Esophagus squamous epithelium (tissue), 5 donors: ENCODE data around the gene HMG20A. TPM values are rescaled to one million over a fixed set of nuclear protein-coding genes. Genes with fewer than 3 reads are reported as not detected.

Experiments
- DNase-seq: peaks from one replicate; lab custom pipeline; 2025; lab: John Stamatoyannopoulos, UW
- H3K27ac ChIP-seq, 4 donors: fragments of 200-600 bp; sonication (generic); one replicate each; pipeline ENCODE4 v1.5.1; 2016 to 2019; ENCODE audit warnings: mild to moderate bottlenecking in 1 of 4
- H3K27me3 ChIP-seq, 4 donors: fragments of 200-600 bp; sonication (generic); 1 replicate in 3 of 4; 2 replicates in 1 of 4; pipeline versions ENCODE4 v1.5.1 to v1.6.0; 2017 to 2021; ENCODE audit warnings: antibody characterized with exemption in 1 of 4
- H3K36me3 ChIP-seq, 3 donors: fragments of 200-600 bp; sonication (generic); one replicate each; pipeline ENCODE4 v1.5.1; 2016 to 2019
- H3K4me1 ChIP-seq, 3 donors: fragments of 200-600 bp; sonication (generic); one replicate each; pipeline ENCODE4 v1.5.1; 2017 to 2019
- H3K4me3 ChIP-seq, 4 donors: fragments of 200-600 bp; sonication (generic); 1 replicate in 3 of 4; 2 replicates in 1 of 4; pipeline ENCODE4 v1.5.1; 2016 to 2019; ENCODE audit warnings: mild to moderate bottlenecking in 2 of 4, moderate library complexity in 1 of 4
- H3K9me3 ChIP-seq, 3 donors: fragments of 200-600 bp; sonication (generic); one replicate each; pipeline ENCODE4 v1.5.1; 2016 to 2019
- CTCF ChIP-seq, 6 experiments: fragments of 450-650 bp in 4 of 6; fragments of 200-600 bp in 2 of 6; sonication (generic) in 2 of 6; IDR thresholded peaks; one replicate each; pipeline ENCODE4 v1.5.1; 2016 to 2019; ENCODE audit warnings: antibody characterized with exemption in 6 of 6, mild to moderate bottlenecking in 4 of 6, moderate library complexity in 4 of 6
- POLR2A ChIP-seq, 4 donors: fragments of 450-650 bp; IDR thresholded peaks; one replicate each; pipeline ENCODE4 v1.6.1; 2017; ENCODE audit warnings: antibody characterized with exemption in 4 of 4, mild to moderate bottlenecking in 4 of 4, moderate library complexity in 3 of 4
- WGBS, 2 donors: methylation state at CpG; one replicate each; pipeline ENCODE4 v1.1.5; 2018; 5-methylcytosine and 5-hydroxymethylcytosine counted together
- intact Hi-C: fragments of 100-400 bp; cut with DNase I; formaldehyde crosslinking; loops from one replicate; pipeline ENCODE4 v1.15.0; 2022
- total RNA-seq, 4 donors: library from RNA; depleted of rRNA; stranded (reverse); fragments of >200 nt; gene quantifications; one replicate each; pipeline ENCODE4 v1.1.0, GENCODE V29; 2016
- donor health status: DM: yes; HTN: yes; CAD: no.

The HMG20A gene
- total RNA-seq, 4 donors from 2014 or later, result 7.9 to 22.7 (median 12.9) TPM

DNA sequence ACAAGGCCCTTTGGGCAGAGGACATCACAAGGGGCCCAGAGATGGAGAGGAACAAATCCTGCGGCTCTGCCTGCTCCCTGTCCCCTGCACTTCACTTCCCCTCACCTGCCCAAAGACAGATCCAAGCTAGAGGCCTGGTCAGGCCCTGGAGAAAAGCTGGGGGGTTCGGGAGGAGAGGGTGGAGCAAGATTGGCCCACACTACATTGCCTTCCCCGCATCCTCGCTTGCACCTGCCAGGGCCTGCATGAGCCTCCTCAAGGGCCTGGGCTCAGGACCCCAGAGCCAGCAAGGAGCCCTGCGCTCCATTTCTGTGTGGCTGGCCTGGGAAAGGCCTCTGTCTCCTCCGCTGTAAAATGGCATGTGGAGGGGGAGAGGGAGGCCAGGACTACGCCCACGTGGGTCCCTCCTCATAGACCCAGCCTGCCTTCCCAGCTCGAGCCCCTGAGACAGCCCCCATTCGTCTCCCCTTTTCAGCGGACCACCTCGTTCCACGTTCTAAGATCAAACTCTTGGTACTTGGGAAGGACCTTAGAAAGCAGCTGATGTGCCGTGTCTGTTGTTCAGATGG lies 106.0 kb downstream of the HMG20A start:
- TF ChIP-seq CTCF (IDR thresholded peaks at IDR 0.05) (no peak), POLR2A (IDR thresholded peaks at IDR 0.05) (no peak)
- H3K9me3 ChIP-seq, result no peaks in the 10 kb centered on the region
- no peaks in the 10 kb centered on the region for H3K36me3 ChIP-seq
- peaks cover 0 to 3% (median 0%) of the 10 kb centered on the region in 4 donors for H3K27me3 ChIP-seq
- no peak overlapping the region for H3K4me3 ChIP-seq
- H3K27ac ChIP-seq, result peak overlapping the region in 2 of 4 donors; percentile 25 to 39
- peaks cover 6 to 26% (median 13%) of the 10 kb centered on the region in 3 donors for H3K4me1 ChIP-seq
- intact Hi-C loops, result no loop called here
- 80 to 90% methylated on average over 12 to 13 of the region's 14 CpGs for WGBS, 2 donors
- no peak for DNase-seq

DNA sequence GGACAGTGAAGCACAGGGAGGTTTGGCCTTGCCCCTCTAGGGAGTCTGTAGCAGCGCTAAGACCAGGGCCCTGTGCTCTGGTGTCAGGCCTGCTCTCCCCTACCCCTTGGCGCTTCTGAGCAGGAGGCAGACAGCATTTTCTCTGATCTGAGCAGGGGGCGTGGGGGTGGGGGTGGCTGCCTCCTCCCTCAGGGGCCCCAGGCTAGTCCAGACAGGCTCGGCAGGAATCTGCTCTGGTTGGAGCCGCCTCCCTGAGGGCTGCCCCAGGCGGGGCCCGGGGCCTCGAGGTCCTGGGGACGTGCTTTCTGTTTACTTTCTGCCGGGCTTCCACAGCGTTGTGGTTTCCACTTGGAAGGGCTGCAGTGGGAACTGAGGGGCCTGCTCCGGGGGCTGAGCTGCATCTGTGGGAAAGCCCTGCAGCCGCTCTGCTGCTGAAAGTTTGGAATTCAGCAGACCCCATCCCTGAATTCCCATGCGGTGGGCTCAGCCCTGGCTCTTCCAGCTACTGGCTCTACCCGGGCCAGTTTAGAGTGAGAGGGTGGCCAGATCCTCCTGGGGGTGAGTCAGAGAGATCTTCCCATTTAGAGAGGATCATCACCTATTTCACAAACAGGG lies 106.6 kb downstream of the HMG20A start:
- H3K27ac ChIP-seq, result peak overlapping the region in 3 of 4 donors; percentile 16 to 39 (median 25)
- H3K36me3 ChIP-seq, result no peaks in the 10 kb centered on the region
- peaks cover 0 to 9% (median 0%) of the 10 kb centered on the region in 4 donors for H3K27me3 ChIP-seq
- H3K4me1 ChIP-seq, result peaks cover 6 to 26% (median 13%) of the 10 kb centered on the region in 3 donors
- no peaks in the 10 kb centered on the region for H3K9me3 ChIP-seq
- WGBS, 2 donors, result 60% methylated on average over 1 of the region's 15 CpGs; no CpG with 5 or more reads in 1 of the 2 donors
- intact Hi-C loops, result no loop called here
- TF ChIP-seq CTCF (IDR thresholded peaks at IDR 0.05) (no peak), POLR2A (IDR thresholded peaks at IDR 0.05) (no peak)
- H3K4me3 ChIP-seq, result no peak overlapping the region
- DNase-seq, result no peak

DNA sequence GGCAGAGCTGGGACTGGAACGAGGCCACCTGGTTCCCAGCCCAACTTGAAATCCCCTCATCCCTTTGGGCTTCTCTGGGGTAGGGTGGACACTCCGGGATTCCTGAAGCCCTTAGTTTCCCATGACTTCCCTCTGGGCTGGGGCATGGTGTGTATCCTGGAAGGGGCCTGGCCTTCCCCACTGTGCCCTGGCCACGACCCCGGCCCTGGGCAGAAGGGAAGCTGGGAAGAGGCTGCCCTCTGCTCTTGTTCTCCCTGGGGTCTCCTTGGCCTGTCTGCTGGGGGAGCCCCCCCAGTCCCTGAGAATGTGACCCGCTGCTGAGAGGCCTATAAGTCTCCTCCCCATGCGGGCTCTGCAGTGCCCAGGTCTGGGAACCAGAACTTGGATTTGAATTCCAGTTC lies 107.1 kb downstream of the HMG20A start:
- TF ChIP-seq POLR2A (IDR thresholded peaks at IDR 0.05) (no peak), CTCF (IDR thresholded peaks at IDR 0.05) (no peak)
- Histone ChIP-seq H3K4me3 (no peak overlapping the region), H3K27me3 (peaks cover 0 to 11% (median 0%) of the 10 kb centered on the region in 4 donors), H3K36me3 (no peaks in the 10 kb centered on the region), H3K4me1 (peaks cover 6 to 26% (median 13%) of the 10 kb centered on the region in 3 donors), H3K27ac (peak overlapping the region in 2 of 4 donors; percentile 39 to 47), H3K9me3 (no peaks in the 10 kb centered on the region)
- WGBS, 2 donors, result 29 to 80% methylated on average over 1 of the region's 6 CpGs
- intact Hi-C loops, result no loop called here
- no peak for DNase-seq

- no peaks in the 10 kb centered on the region for H3K36me3 ChIP-seq
- peaks cover 0 to 16% (median 0%) of the 10 kb centered on the region in 4 donors for H3K27me3 ChIP-seq
- TF ChIP-seq POLR2A (IDR thresholded peaks at IDR 0.05) (no peak), CTCF (IDR thresholded peaks at IDR 0.05) (no peak)
- H3K4me3 ChIP-seq, result no peak overlapping the region
- H3K4me1 ChIP-seq, result peaks cover 6 to 26% (median 13%) of the 10 kb centered on the region in 3 donors
- DNase-seq, result no peak
- H3K27ac ChIP-seq, result peak overlapping the region in 2 of 4 donors; percentile 13 to 26
- intact Hi-C loops, result no loop called here
- 84 to 91% methylated on average over 6 to 11 of the region's 12 CpGs for WGBS, 2 donors
- no peaks in the 10 kb centered on the region for H3K9me3 ChIP-seq
Observed at GRCh38 chr15:77528290-77528967, 107.7 kb downstream of the HMG20A start.

DNA sequence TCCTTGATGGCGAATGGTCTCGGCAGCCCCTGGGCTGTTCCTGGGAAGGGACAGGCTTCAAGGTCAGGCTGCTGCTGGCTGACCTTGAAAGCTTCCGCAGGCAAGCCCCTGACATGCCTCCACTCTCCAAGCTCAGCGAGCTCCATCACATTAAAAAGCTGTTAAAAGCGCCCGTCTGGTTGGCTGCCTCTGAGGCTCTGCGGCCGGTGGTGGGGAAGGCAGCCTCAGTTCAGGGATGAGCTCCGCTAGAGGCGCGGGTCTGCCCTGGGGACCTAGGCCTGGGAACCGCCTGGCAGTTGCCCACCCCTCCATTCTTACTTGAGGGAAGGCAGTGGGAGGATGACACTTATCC lies 108.3 kb downstream of the HMG20A start:
- H3K27me3 ChIP-seq, result peaks cover 0 to 22% (median 0%) of the 10 kb centered on the region in 4 donors
- H3K9me3 ChIP-seq, result no peaks in the 10 kb centered on the region
- no peak overlapping the region for H3K4me3 ChIP-seq
- DNase-seq, result no peak
- intact Hi-C loops, result no loop called here
- no peak for TF ChIP-seq CTCF (IDR thresholded peaks at IDR 0.05)
- TF ChIP-seq POLR2A (IDR thresholded peaks at IDR 0.05), result no peak
- peaks cover 6 to 26% (median 13%) of the 10 kb centered on the region in 3 donors for H3K4me1 ChIP-seq
- no peaks in the 10 kb centered on the region for H3K36me3 ChIP-seq
- peak overlapping the region in 1 of 4 donors; percentile 9 for H3K27ac ChIP-seq
- WGBS, 2 donors, result 58 to 86% methylated on average over 1 to 3 of the region's 12 CpGs
